Fibroblast of the conjunctiva (primary cell): ENCODE measurements around the gene GLRB.
A peak's percentile ranks its signal among the peaks of the same experiment; 100 is the strongest.
"Not testable (repeated sequence)": the region's sequence is repeated elsewhere in the genome, so short reads cannot be mapped to it uniquely, and the experiment has no call there.

Experiments
- DNase-seq: peaks from one replicate; pipeline ENCODE4 v3.0.0-alpha.2; 2010; ENCODE audit warnings: low read depth

The GLRB gene

GRCh38 chr4:157075811-157076577 lies at the start of gene GLRB:
GLRB (plus strand) TSS chr4:157076150; CDS start chr4:157078025, 1,875 bp downstream.
- DNase-seq: no peak

GRCh38 chr4:157035471-157035870 lies 40.5 kb upstream of the GLRB start:
- no peak for DNase-seq

GRCh38 chr4:157040405-157040804 lies 35.5 kb upstream of the GLRB start:
- no peak for DNase-seq

- no peak for DNase-seq
Observed at GRCh38 chr4:157043131-157043530, 32.8 kb upstream of the GLRB start.

GRCh38 chr4:157045507-157046127 lies 30.3 kb upstream of the GLRB start:
- peak; percentile 68 for DNase-seq

GRCh38 chr4:157048248-157048647 lies 27.7 kb upstream of the GLRB start:
- peak; percentile 76 for DNase-seq

- no peak for DNase-seq
Observed at GRCh38 chr4:157050561-157050960, 25.4 kb upstream of the GLRB start.

GRCh38 chr4:157052429-157053040 lies 23.4 kb upstream of the GLRB start:
- peak; percentile 8 for DNase-seq

GRCh38 chr4:157057218-157057617 lies 18.7 kb upstream of the GLRB start:
- DNase-seq: no peak

- DNase-seq: not testable (repeated sequence)
Observed at GRCh38 chr4:157058899-157059298, 17.1 kb upstream of the GLRB start.

GRCh38 chr4:157072002-157072401 lies 3.9 kb upstream of the GLRB start:
- DNase-seq: no peak

- DNase-seq: no peak
Observed at GRCh38 chr4:157075401-157075800, 549 bp upstream of the GLRB start.

- no peak for DNase-seq
Observed at GRCh38 chr4:157076578-157076947, 613 bp downstream of the GLRB start.

GRCh38 chr4:157079441-157079840 lies 3.5 kb downstream of the GLRB start:
- no peak for DNase-seq

GRCh38 chr4:157080605-157081004 lies 4.7 kb downstream of the GLRB start:
- no peak for DNase-seq

GRCh38 chr4:157095716-157096115 lies 19.8 kb downstream of the GLRB start:
- no peak for DNase-seq

- no peak for DNase-seq
Observed at GRCh38 chr4:157096439-157096838, 20.5 kb downstream of the GLRB start.

- DNase-seq: no peak
Observed at GRCh38 chr4:157099506-157099905, 23.6 kb downstream of the GLRB start.

- DNase-seq: no peak
Observed at GRCh38 chr4:157104541-157104940, 28.6 kb downstream of the GLRB start.

- DNase-seq: no peak
Observed at GRCh38 chr4:157114671-157115070, 38.7 kb downstream of the GLRB start.

GRCh38 chr4:157115613-157116335 lies 39.8 kb downstream of the GLRB start:
- peak; percentile 45 for DNase-seq

- DNase-seq: no peak
Observed at GRCh38 chr4:157121401-157121800, 45.5 kb downstream of the GLRB start.

GRCh38 chr4:157127571-157127970 lies 51.6 kb downstream of the GLRB start:
- DNase-seq: no peak
